ENCODE data around the gene ABO. TPM values are rescaled to one million over a fixed set of nuclear protein-coding genes. Genes with fewer than 3 reads are reported as not detected.

The ABO gene
- total RNA-seq, 4 donors from 2014 or later = 0.85 to 3.2 (median 1.6) TPM

DNA sequence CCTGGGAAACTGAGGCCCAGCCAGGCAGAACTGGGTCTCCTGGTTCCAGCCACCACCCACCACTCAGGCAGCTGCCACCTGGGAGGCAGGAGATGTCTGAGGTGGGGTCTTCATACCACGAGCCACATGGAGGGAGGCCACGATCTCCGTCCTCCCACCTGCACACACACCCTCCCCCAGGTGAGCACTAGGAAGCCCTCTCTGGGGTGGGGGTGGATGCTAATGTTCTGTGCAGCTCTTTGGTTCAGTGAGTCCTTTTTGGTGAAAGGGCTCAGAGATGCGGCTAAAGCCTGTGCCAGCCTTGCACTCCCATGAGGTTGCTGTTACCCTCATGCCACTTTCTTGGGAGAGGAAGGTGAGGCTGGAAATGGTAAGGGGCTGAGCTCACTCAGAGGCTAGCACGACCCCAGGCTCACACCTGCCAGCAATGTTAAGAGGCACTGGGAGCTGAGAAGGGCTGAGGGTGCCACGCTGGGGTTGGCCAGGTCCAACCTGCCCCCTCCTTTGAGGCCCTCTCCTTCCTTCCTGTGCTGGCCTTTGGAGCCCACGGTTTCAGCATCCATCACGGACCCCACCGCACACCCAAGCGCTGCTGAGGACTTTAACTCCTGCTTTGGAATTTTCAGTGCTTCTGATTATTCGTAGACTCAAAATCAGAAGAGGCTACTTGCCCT lies 39.3 kb downstream of the ABO start:
- TF ChIP-seq, protein P1, sequence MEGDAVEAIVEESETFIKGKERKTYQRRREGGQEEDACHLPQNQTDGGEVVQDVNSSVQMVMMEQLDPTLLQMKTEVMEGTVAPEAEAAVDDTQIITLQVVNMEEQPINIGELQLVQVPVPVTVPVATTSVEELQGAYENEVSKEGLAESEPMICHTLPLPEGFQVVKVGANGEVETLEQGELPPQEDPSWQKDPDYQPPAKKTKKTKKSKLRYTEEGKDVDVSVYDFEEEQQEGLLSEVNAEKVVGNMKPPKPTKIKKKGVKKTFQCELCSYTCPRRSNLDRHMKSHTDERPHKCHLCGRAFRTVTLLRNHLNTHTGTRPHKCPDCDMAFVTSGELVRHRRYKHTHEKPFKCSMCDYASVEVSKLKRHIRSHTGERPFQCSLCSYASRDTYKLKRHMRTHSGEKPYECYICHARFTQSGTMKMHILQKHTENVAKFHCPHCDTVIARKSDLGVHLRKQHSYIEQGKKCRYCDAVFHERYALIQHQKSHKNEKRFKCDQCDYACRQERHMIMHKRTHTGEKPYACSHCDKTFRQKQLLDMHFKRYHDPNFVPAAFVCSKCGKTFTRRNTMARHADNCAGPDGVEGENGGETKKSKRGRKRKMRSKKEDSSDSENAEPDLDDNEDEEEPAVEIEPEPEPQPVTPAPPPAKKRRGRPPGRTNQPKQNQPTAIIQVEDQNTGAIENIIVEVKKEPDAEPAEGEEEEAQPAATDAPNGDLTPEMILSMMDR (IDR thresholded peaks at IDR 0.05; ENCODE audit: low read depth) = no peak

DNA sequence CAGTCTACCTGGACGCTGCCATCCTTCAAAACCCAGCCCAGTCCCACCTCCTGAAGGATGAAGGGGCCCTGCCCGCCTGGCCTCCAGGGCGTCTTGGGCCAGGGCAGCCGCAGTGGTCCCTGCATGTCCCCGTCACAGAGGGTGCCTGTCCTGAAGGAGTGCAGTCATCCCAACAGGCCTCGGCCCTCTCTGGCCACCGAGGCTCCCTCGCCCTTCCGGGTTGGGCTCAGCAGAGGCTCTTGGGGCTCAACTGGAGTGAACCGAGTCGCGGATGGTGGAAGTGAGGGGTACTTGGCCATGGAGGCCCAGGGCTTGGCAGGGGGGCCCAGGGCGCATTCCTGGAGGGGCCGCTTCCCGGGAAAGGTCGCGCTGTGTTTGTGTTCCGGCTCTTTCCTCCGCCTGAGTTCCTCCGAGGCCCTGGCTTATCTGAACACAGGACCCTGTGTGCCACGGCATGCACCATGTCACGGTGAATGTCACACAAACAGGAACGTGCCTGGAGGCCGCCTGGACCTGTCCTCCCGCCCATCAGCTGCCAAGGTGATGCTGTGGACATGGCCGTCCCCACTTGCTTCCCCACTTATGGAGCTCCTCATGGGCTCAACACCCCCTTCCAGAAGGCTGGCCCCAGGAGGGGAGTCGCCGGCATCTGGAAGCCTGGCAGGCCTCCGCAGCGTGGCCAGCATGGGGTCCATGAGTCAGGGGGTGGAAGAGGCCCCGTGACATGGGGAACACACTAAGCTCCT lies 40.3 kb downstream of the ABO start:
- TF ChIP-seq, protein P1 (IDR thresholded peaks at IDR 0.05; ENCODE audit: low read depth) = no peak

DNA sequence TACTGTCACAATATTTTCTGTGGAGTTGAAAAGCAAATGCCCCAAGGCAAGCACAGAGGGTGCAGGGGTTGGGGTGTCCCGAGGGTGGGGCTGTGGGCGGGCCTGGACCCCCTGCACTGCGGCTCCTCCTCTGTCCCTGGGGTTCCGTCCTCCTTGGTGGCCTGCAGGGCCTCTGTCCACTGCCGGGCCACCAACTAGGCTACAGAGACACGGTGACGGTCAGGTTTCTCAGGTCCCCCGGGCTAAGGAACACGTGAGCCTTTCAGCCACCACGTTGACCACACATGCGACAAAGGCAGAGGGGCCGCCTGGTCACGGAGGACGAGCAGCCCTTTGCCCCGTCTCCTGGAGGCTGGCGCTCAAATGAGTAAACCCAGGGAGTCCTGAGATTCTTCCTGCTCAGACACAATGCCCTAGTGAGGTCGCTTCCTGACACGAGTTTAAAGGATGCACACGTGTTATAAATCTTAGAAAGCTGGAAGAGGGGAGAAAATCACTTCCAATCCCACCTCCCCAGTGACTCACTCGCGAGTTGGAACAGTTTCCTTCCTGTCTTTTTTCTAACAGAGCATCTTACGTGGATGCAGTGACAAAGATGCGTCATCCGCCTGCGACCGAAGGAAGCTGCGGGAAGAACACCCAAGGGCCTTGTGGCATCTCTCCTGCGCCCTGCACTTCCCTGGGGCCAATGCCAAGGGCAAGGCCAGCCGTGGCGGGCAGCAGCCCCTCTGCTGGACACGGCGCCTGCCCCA lies 41.1 kb downstream of the ABO start:
- TF ChIP-seq, protein P1 (IDR thresholded peaks at IDR 0.05; ENCODE audit: low read depth) = no peak

DNA sequence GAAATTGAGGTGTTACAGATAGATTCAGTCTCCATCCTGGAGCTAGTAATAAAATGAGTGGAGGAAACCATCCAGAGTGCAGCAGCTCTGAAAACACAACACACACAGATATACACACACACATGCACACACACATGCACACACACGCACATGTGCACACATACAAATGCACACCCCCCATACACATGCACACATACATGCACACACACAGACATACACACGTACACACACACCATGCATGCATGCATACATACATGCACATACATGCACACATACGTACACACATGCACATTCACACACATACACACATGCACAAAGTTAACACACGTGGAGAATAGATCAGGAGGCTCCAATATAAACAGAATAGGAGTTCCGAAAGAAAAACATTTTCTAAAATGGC lies 44.9 kb downstream of the ABO start:
- TF ChIP-seq, protein P1 (IDR thresholded peaks at IDR 0.05; ENCODE audit: low read depth) = no peak

DNA sequence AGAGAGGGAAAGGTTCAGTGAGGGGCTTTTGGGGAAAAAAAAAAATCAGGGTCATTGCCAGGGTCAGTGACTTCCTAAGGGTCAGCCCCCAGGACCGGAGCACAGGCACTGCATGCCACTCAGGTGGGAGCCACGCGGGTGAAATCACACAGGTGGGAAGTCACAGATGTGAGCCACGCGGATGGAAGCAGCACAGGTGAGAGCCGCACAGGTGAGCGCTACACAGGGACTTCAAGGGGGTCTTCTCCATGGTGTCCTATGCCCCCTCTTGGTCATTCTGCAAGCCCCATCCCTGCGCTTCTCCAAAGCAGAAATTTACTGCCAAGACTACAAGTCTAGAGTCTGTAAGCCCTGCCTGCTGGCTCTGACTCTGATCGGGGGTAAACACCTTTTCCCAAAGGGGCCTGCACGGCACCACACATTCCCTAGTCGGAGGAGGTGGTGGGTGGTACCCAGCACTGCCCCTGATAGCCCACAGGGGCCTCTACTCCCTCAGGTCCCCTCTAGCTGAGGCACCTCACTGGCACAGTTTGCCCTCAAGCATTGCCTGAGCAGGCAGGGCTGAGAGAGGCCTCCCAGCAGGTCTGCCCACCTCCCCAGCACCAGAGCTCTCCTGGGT lies 47.6 kb downstream of the ABO start:
- TF ChIP-seq, protein P1 (IDR thresholded peaks at IDR 0.05; ENCODE audit: low read depth) = no peak

DNA sequence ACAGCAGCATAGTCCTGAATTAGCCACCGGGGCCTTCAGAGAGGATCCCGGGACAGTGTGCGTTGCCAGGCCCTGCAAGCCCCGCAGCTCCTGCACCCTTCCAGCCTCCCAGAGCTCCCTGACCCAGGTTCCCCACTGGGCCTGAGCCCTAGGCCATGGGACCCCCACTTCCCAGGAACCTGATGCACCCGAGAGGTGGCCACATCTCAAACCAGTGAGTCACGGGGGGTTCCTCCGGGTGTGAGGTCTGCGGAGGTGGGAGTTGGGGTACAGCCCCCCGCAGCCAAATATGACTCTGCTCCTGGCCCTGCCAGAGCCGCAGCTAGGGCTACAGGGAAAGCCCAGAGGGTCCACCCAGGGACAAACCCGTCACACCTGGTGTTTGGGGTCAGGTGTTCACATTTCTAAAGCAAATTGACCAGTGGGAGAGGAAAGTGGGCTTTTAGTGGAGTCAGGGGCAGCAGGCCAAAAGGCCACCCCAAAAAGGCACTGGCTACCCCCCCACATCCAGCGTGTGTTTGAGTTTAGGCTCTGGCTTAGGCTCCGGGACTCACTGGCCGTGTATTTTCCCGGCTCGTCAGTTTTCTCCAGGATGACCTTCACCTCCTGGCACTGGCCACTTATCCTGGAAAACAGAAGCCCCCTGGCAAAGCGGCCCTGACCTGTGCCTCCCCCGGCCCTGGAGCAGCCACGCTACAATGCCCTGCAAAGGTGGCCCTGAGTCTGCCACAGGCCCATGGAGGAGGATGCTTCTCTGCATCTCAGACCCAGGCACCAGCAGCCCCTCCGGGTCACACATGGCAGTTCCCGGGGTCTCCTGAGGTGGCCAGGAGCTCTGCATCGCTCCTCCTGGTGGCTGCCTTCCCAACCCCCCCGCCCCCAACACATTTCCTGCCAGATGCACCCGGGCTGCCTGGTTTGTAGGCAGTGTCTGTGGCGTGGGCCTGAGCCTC lies 48.5 kb downstream of the ABO start:
- TF ChIP-seq, protein P1 (IDR thresholded peaks at IDR 0.05; ENCODE audit: low read depth) = no peak

All from subcutaneous adipose tissue (tissue), 4 donors.